ENCODE results near the gene AFAP1L1. TPM values are rescaled to one million over a fixed set of nuclear protein-coding genes. Genes with fewer than 3 reads are reported as not detected.

Gene AFAP1L1
- total RNA-seq, 1 experiment from 2014 or later, result 10.3 TPM

DNA sequence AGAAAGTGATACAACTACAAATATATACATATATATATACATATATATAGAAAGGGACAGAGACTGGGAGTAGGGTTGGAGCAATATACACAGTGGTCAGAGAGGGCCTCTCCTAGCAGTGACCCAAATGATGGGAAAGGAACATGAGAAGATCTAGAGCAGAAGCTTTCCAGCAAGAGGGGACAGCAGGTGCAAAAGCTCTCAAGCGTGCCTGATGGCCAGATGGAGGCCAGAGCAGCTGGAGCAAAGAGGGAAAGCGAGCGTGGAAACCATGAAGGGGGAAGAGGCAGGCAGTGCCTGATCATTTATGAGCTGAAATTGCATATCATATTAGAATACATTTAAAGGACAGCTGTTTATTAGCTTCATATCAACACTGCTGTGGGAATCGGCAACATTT, 66.1 kb downstream of the AFAP1L1 start:
- H3K27me3 Mint-ChIP-seq (ENCODE audit: unreplicated experiment), result no peaks in the 10 kb centered on the region
- no peak for DNase-seq
- TF ChIP-seq, protein P1, sequence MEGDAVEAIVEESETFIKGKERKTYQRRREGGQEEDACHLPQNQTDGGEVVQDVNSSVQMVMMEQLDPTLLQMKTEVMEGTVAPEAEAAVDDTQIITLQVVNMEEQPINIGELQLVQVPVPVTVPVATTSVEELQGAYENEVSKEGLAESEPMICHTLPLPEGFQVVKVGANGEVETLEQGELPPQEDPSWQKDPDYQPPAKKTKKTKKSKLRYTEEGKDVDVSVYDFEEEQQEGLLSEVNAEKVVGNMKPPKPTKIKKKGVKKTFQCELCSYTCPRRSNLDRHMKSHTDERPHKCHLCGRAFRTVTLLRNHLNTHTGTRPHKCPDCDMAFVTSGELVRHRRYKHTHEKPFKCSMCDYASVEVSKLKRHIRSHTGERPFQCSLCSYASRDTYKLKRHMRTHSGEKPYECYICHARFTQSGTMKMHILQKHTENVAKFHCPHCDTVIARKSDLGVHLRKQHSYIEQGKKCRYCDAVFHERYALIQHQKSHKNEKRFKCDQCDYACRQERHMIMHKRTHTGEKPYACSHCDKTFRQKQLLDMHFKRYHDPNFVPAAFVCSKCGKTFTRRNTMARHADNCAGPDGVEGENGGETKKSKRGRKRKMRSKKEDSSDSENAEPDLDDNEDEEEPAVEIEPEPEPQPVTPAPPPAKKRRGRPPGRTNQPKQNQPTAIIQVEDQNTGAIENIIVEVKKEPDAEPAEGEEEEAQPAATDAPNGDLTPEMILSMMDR (IDR thresholded peaks at IDR 0.05; ENCODE audit: unreplicated experiment), result no peak
- H3K27ac Mint-ChIP-seq (ENCODE audit: unreplicated experiment), result no peak overlapping the region
- CTCF ChIA-PET, result interaction anchor here (0.8 kb wide), 1 partner anchor 17 kb away, joined by 4 read pairs; no protein-coding TSS in a partner anchor
- H3K4me1 Mint-ChIP-seq (ENCODE audit: low read depth, unreplicated experiment), result peaks cover 29% of the 10 kb centered on the region
- H3K36me3 Mint-ChIP-seq (ENCODE audit: insufficient read depth, unreplicated experiment), result no peaks in the 10 kb centered on the region
- peaks cover 3% of the 10 kb centered on the region for H3K9me3 Mint-ChIP-seq (ENCODE audit: low read depth, unreplicated experiment)
- BruUV-seq (replicated peaks), result no TSS peak
- intact Hi-C loops (cut with micrococcal nuclease; ENCODE audit: unreplicated experiment), result no loop called here
- H3K4me3 Mint-ChIP-seq (ENCODE audit: low read depth, unreplicated experiment), result no peak overlapping the region

DNA sequence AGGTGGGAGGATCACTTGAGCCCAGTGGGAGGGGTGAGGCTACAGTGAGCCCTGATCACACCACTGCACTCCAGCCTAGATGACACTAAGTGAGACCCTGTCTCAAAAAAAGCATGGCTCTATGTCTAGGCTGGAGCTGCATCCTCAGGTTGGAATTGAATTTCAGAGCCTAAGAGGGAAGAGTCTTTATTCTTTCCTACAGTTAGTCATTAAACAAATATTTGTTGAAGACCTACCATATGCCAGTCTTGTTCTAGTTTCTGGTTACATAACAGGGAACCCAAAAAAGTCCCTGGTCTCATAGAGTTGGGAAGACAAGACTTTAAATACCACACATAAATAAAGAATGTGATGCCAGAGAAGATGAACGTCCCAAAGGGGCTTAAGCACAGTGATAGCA, 66.7 kb downstream of the AFAP1L1 start:
- intact Hi-C loops (cut with micrococcal nuclease; ENCODE audit: unreplicated experiment), result no loop called here
- TF ChIP-seq, protein P1 (IDR thresholded peaks at IDR 0.05; ENCODE audit: unreplicated experiment), result no peak
- BruUV-seq (replicated peaks), result no TSS peak
- DNase-seq, result no peak
- no peaks in the 10 kb centered on the region for H3K27me3 Mint-ChIP-seq (ENCODE audit: unreplicated experiment)
- CTCF ChIA-PET, result interaction anchor here (0.8 to 1.3 kb wide), 2 partner anchors 18 to 19 kb away, joined by 4 to 9 read pairs; partner anchors contain the start of gene PCYOX1L
- H3K27ac Mint-ChIP-seq (ENCODE audit: unreplicated experiment), result no peak overlapping the region
- peaks cover 3% of the 10 kb centered on the region for H3K9me3 Mint-ChIP-seq (ENCODE audit: low read depth, unreplicated experiment)
- H3K4me1 Mint-ChIP-seq (ENCODE audit: low read depth, unreplicated experiment), result peaks cover 29% of the 10 kb centered on the region
- H3K36me3 Mint-ChIP-seq (ENCODE audit: insufficient read depth, unreplicated experiment), result no peaks in the 10 kb centered on the region
- H3K4me3 Mint-ChIP-seq (ENCODE audit: low read depth, unreplicated experiment), result no peak overlapping the region

DNA sequence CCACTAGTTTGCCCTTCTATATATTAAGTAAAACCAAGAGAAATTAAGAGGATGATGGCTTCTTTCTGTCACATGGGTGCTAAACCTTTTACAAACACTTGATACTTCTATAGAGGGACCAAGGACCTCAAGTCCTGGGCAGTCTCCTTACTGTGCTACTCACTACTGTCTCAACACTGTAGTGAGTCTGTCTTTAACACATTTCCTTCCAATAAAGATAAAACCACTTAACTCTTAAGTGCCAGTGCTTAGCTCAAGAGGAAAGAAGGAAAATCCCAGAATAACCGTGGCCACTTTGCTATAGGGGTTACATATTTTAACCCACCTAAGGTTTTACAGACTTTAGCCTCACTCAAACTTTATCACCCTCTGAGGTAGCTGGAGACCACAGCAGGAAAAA, 69.3 kb downstream of the AFAP1L1 start:
- TF ChIP-seq, protein P1 (IDR thresholded peaks at IDR 0.05; ENCODE audit: unreplicated experiment), result no peak
- intact Hi-C loops (cut with micrococcal nuclease; ENCODE audit: unreplicated experiment), result no loop called here
- H3K27me3 Mint-ChIP-seq (ENCODE audit: unreplicated experiment), result no peaks in the 10 kb centered on the region
- no peak overlapping the region for H3K4me3 Mint-ChIP-seq (ENCODE audit: low read depth, unreplicated experiment)
- H3K9me3 Mint-ChIP-seq (ENCODE audit: low read depth, unreplicated experiment), result peaks cover 3% of the 10 kb centered on the region
- no peak overlapping the region for H3K27ac Mint-ChIP-seq (ENCODE audit: unreplicated experiment)
- BruUV-seq (replicated peaks), result no TSS peak
- H3K4me1 Mint-ChIP-seq (ENCODE audit: low read depth, unreplicated experiment), result peaks cover 34% of the 10 kb centered on the region
- no peak for DNase-seq
- CTCF ChIA-PET, result no interaction called here
- peaks cover 15% of the 10 kb centered on the region for H3K36me3 Mint-ChIP-seq (ENCODE audit: insufficient read depth, unreplicated experiment)

DNA sequence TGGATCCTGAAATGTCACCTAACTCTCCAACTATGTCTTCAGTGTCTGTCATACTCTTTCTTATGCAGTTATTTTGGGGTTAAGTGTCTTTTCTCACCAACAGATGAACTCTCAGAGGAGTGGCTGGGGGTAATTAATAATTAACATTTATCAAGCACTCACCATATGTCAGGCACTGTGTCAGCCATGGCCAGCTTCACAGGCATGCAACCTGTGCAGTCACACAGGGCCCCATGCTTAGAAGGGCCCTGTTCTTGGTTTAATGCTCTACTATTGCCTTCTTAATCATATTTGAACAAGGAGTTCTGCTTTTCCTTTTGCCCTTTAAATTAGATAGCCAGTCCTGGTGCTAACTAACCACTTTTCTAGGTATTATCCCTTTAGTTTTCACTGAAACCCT, 70.2 kb downstream of the AFAP1L1 start:
- H3K36me3 Mint-ChIP-seq (ENCODE audit: insufficient read depth, unreplicated experiment), result peaks cover 25% of the 10 kb centered on the region
- H3K9me3 Mint-ChIP-seq (ENCODE audit: low read depth, unreplicated experiment), result peaks cover 3% of the 10 kb centered on the region
- no peak for DNase-seq
- no peaks in the 10 kb centered on the region for H3K27me3 Mint-ChIP-seq (ENCODE audit: unreplicated experiment)
- no peak overlapping the region for H3K4me3 Mint-ChIP-seq (ENCODE audit: low read depth, unreplicated experiment)
- no peak overlapping the region for H3K27ac Mint-ChIP-seq (ENCODE audit: unreplicated experiment)
- TF ChIP-seq, protein P1 (IDR thresholded peaks at IDR 0.05; ENCODE audit: unreplicated experiment), result no peak
- no TSS peak for BruUV-seq (replicated peaks)
- intact Hi-C loops (cut with micrococcal nuclease; ENCODE audit: unreplicated experiment), result no loop called here
- CTCF ChIA-PET, result no interaction called here
- H3K4me1 Mint-ChIP-seq (ENCODE audit: low read depth, unreplicated experiment), result peaks cover 36% of the 10 kb centered on the region
